Cerebellar nuclear complex (tissue), 1 donor: ENCODE results near the gene NME3.

Experiments
- DNase-seq, 2 experiments: peaks; one replicate each; lab custom pipeline; 2025; lab: John Stamatoyannopoulos, UW

Gene NME3

DNA sequence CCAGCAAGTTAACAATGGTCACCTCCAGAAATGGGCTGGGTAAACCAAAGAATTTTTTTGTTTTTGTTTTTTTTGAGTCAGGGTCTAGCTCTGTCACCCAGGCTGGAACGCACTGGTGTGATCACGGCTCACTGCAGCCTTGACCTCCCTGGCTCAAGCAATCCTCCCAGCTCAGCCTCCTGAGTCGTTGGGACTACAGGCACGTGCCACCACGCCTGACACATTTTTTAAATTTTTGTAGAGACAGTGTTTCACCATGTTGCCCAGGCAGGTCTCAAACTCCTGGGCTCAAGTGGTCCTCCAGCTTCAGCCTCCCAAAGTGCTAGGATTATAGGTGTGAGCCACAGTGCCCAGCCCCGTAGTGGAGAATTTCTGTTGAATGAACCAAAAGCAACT is 9.3 kb upstream of the NME3 start:
- no peak for DNase-seq

DNA sequence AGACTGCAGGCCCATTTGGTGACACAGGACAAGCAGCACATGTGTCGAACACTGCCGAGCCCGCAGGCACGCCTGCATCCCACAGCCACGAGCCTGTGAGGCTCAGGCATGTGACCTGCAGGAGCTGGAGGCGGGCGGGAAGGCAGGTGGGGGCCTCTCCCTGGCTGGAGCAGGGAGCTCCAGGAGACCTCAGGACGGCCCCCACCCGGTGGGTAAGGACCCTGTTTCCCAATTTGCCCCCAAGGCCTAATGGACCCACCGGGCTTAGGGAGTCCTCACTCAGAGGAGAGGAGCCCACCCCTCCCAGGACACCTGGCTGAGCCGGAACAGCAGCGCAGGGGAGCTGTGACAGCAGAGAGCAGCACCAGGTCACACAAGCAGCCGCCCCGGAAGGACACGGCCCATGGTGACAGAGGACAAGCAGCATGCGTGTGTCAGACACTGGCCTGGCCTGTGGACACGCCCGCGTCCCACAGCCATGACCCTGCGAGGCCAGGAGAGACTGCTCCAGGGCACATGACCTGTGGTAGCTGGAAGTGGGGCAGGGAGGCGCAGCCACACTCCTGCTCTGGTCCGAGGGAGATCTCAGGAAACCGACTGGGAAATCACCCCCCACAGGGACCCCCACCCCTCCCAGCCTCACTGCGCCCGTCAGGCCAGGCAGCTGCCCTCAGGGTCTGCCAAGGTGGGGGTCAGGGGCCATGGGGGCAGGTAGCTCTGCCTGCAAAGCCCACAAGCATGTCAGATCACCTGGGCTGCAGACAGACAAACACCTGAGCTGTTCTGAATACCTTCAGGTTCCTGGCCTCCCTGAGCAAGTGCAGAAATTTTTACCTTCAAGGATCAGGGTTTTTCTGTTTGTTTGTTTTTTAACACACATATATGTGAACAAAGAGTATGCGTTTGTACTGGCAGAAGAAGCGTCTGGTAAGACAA is 8.7 kb upstream of the NME3 start:
- no peak for DNase-seq

DNA sequence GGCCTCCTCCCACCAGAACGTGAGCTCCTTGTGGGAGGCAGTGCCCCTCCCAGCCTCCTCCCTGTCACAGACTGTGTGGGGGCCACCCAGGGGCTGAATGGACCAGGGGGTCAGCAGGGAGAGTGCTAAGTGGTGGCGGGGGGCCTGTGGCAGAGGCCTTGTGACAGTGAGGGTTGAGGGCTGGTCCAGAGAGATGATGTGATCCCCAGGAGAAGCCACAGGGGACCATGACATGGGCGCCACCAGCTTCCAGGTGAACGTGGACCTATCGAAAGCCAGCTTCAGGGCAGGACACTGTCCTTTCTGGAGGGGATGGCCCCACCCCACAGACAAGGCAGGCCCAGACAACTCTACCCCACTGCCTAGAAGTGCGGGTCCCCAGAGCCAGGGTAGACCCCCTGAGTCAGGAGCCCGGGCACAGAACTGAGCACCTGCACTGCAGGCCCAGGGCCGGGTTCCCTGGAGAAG is 7.9 kb upstream of the NME3 start:
- no peak for DNase-seq

DNA sequence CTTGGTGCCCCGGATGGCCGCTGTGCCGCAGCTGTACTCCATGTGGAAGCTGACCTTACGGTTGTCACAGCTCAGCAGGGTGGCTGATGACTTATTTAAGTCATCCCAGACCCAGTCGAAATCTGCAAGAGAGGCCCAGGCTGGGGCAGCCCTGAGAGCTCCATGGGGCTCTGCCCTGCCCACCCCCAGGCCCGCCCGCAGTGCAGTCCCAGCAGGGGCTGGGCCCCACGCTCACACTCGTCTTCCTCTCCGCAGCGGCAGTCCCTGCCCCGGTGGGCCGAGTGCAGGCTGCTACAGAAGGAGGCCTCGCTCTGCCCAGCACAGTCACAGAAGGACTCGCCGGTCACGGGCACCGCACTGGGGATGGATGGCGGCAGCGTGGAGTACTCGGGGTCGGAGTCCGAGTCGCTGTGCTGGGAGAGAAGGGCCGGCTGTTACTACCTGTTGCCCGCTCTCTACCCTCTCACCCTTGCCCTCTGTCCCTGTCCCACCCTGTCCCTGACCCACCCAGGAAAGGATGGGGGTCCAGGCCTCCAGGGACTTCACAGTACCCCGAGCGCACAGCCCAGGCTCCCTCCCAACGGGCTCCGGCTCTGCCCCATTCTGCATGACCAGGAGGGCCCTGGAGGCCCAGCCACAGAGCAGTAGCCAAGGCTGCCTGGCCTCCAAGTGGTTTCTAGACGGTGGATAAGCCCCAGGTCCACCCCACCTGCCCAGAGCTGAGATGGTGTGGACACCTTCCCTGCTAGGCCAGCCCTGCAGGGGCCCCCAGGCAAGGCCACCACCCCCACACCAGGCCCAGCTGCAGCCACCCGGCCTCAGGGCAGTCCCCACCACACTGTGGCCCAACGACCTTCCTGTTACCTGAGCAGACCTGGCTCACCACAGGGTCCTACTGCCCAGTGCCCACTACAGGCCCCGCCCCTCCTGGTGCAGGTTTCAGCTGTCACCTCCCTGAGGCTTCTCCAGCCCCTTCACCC is 7.1 kb upstream of the NME3 start:
- DNase-seq, result no peak

DNA sequence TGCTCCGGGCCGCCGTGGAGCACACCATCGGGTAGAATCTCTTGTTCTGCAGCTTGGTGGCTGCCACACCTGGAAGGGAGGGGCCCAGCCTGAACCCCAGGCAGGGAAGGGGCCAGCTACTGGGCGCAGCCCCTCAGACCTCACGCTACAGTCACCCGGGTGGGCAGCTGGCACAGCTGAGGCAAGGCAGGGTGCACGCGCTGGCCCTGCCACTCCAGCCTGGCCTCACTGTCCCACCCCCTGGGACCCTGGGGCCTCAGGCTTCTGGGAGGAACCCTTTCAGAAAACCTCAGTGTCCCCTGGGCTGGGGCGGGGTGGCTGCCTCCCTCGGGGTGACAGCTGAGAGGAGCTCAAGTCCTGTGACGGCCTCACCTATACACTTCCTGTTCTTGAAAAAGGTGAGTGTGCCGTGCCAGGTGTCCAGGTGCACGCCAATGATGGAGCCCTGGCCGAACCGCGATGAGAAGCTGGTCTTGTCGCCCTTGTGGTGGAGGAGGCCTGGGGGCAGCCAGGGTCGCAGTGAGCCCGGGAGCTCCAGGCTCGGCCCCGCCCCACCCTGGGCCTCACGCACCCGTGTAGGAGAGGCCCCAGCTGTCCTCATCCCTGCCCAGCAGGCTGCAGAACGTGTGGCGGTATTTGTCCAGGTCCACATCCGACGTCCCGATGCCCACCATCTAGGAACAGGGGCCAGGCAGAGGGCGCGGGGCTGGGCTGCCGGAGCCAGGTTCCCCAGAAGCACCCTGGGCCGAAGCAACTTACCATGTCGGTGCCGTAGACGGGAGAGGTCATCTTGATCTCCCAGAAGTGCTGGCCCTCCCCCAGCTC is 6.2 kb upstream of the NME3 start:
- no peak for DNase-seq

DNA sequence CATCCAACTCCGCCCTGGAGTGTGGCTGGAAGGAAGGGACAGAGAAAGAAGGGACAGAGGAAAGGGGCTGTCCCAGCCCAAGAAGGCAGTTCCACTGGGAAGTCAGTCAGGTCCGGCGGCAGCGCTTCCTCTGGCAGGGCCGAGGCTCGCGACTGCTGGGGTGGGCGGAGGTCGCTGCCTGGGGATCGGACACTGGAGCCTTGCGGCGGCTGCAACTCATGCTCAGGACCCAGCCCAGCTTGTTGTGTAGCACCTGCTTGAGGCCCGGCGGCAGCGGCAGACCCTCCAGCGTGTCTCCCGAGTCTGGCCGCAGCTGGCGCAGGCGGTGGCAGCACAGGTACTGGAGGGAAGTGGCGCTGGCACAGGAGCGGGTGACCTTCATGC is 5.6 kb upstream of the NME3 start:
- DNase-seq, result no peak

DNA sequence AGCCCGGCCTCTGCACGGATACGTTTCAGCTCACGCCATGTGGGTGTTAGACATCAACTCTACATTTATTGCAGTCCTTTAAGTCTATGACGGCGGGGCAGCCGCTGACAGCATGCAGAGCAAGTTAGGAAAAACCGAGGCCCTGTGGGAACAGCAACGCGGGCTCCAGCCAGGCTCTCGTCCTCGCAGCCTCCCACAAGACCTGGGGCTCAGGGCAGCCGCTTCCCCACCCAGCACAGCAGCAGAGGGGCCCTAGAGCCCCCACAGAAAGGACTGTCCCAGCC is 5.3 kb upstream of the NME3 start:
- DNase-seq, result no peak

DNA sequence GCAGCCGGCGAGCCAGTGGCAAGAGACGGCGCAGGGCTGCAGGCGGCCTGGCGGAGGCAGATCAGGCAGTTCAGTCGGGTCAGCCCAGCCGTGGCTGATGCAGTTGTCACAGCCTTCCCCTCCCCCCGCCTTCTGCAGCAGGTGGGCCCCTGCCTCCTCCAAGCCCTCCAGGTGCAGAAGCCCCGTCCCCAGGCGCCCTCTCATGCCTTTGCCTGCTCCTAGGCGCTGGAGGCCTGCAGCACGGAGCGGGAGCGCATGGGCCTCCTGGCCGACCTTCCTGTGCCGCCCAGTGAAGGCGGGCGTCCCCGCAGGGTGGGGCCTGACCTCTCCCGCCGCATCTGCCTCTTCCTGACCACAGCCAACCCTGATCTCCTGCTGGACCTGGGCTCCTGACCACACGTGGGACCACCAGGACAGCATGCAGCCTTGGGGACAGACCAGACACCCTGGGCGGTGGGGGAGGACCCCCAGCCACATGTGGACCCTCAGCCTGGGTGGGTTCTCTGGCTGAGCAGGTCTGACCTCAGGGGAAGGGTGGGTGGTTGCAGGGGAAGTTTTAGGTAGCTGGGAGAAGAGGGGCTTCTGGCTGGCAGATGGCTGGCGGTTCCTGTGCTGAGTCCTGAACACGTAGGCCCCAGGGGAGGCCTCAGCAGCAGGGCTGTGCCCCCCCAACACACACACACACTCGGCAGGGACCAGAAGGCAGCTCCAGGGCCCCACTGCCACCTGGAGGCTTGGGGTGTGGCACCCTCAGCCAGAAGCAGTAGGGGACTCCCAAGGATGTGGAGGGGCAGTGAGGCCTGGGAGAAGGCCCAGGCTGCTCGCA is 4.7 kb upstream of the NME3 start:
- DNase-seq, result no peak

DNA sequence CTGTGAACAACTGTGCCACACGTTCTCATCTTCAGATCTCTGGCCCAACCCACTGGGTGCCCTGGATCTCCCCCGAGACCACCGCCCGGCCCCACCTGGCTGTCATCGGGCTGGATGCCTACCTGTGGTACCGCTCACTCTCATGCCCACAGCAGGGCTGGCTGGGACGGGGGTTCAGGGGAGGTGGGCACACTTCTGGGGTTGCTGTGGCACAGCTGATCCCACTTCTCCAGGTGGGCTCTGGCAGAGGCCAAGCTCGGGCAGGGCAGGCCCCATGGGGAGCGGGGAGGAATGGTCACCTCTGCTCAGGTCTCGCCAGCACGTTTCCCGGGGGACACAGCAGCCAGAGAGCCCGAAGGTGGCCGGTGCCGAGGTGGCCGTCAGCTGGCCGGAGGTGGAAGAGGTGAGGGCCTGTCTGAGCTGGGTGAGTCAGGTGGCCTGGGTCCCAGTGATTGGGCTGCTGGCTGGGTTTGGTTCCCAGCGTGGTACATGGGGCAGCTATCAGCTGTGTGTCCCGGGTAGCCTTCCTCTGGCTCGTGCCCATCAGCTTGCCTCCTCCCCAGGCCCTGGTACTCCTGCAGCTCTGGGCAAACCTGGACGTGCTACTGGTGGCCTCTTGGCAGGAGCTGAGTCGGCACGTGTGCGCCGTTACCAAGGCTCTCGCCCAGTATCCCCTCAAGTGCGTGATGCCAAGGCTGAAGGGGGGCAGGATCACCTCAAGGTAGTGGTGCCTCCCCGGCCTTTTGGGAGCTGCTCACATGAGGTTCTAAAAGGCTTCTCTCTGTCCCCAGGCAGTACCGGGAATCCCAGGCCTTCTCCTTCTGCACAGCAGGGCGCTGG is 3.9 kb upstream of the NME3 start:
- DNase-seq, result no peak

DNA sequence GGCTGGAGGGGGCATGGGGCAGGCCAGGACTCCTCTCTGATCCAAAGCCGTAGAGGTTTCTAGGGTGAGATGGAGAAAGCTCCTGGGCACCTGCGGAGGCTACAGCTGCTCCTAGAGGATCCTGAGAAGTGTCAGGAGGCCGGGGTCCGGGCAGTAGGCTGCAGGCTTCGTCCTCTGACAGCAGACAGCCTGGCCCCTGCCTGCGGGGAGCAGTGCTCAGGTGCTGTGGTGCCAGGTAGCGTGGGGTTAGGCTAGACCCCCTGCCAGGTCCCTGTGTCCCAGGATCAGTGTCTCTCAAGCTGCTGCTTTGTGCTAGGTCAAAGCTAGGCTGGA is 3.1 kb upstream of the NME3 start:
- no peak for DNase-seq

DNA sequence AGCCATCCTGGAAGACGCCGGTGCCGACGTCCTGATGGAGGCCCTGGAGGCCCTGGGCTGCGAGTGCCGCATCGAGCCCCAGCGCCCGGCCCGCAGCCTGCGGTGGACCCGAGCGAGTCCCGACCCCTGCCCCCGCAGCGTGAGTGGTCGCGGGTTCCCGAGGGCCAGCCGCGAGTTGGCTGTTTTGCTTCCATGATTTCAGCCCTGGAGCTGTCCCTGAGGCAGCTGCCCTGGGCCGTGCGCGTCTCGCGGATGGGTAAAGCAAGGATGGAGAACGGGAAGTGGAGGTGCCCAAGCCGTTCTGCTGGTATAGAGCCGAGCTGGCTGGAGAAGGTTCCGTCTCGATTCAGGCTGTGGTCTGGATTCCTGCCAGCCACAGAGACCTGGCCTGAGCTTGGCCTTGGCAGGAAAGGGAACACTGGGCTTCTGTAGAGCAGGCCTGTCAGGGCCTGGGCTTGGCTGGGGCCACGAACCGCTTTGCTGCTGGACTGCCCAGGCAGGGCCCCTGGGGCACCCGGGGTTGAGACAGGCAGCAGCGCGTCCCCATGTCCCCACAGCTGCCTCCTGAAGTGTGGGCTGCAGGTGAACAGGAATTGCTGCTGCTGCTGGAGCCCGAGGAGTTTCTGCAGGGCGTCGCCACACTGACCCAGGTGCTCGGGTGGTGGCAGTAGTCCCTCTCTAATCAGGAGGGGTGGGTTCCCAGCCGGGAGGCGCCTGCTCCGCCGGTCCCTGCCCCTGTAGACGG is 2.5 kb upstream of the NME3 start:
- DNase-seq, result no peak

DNA sequence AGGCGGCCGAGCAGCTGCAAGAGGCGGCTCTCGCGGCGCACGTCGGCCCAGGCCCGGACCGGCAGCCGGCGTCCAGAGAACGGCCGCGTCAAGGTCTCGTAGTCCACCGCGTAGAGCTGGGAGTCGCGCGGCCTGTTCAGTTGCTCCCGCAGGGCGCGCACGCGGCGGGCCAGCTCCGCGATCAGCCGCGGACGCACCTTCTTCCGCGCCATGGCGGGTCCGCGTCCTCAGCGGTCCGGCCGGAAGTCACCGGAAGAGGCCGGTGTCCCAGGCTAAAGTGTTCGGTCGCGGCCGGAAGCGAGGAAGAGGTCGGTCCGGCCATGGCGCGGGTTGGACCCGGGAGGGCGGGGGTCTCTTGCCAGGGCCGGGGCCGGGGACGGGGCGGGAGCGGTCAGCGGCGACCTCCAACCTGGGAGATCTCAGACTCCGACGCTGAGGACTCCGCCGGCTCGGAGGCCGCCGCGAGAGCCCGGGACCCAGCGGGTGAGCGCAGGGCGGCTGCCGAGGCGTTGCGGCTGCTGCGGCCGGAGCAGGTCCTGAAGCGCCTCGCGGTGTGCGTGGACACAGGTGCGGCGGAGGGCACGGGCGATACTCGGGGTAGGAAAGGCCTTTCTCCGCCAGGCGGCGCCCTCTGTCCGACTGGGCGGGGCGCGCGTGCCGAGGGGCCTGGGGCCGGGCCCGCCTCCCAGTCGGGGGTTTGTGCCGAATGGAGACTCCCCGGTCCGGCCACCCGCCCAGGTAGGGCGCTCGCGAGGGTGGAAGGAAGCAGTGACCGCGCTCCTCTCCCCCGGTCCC is 1.8 kb upstream of the NME3 start, which contains the start of gene MRPS34:
MRPS34 (minus strand) TSS at position 227 of the 795 bp plus-strand sequence; CDS start at position 212, 15 bp downstream.
- no peak for DNase-seq

DNA sequence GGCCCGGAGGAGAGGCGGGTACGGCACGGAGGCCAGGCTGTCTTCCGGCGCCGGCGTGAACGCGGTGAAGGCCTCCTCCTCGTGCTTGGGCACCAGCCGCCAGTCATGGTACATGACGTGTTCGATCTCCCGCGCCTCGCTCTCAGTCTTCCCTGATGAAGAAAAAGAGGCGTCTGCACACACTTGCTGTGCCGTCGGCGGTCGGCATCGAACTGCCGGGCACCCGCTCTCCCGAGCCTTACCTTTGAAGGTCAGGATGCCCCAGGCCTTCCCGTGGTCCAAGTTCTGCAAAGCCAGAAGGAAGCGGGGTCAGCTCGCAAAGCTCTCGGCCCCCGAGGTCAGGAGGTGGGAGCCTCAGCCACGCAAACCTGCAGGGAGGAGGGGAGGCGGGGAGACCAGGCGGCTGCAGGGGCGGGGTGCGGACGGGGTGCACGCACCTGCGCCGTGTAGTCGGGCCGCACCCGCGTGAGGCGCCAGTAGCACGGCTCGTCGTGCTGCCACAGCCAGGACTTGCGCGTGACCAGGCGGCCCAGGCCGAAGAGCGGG is 1.1 kb upstream of the NME3 start, which contains the start of gene EME2:
EME2 (plus strand) TSS at position 449 of the 546 bp plus-strand sequence. CDS start 418 bp downstream, outside the sequence.
- DNase-seq, result no peak

DNA sequence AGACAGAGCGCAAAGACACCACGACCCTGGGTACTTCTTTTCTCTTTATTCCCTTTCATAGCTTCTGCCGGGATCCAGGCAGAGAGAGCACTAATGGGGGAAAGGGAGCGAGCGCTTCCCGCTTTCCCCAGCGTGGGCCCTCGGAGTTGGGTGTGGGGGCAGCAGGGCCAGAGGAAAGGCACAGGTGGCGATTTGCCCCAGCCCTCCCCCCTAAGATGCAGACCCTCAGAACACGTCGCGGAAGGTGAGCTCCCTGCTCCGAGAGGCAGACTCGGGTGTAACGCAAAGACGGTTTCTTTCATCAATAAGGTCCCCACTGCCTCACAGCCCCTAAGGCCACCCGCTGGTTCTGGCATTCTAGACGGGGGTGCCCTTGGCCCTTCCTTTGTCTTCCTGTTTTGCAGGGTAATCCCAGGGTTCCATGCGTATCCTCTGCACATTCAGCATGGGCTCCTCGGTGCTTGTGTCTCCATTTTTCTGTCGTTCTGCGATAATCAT is 570 bp upstream of the NME3 start:
- no peak for DNase-seq

DNA sequence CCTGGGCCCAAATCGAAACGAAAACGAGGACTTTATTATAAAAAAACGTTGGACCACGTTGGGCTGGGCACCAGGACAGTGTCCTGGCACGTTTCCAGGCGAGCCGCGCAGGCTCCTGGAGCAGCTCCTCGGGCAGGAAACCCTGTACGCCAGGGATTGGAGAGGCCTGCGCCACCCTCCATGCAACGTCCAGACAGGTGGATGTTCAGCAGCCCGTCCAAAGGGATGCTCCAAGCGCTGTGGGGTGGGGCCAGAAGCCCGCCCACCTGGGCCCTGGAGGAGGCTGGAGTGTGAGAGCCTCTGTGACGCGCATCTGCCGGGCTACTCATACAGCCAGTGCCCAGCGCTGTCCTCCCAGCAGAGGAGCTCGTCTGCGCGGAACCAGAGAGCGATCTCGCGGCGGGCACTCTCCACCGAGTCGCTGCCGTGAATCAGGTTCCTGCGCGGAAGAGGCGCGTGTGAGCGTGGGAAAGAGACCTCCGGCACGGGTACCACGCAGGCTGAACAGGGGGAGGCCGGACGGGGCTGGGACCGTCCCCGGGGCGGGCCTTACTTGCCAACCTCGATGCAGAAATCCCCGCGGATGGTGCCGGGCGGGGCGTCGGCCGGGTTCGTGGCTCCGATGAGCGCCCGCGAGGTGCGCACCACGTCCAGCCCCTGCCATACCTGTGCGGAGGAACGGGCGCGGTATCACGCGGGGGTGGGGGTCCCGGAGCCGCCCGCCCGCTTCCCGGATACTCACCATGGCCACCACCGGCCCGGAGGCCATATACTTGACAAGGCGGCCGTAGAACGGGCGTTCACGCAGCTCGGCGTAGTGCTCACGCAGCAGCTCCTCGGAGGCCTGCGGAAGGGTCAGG is 785 bp downstream of the NME3 start:
- no peak for DNase-seq

DNA sequence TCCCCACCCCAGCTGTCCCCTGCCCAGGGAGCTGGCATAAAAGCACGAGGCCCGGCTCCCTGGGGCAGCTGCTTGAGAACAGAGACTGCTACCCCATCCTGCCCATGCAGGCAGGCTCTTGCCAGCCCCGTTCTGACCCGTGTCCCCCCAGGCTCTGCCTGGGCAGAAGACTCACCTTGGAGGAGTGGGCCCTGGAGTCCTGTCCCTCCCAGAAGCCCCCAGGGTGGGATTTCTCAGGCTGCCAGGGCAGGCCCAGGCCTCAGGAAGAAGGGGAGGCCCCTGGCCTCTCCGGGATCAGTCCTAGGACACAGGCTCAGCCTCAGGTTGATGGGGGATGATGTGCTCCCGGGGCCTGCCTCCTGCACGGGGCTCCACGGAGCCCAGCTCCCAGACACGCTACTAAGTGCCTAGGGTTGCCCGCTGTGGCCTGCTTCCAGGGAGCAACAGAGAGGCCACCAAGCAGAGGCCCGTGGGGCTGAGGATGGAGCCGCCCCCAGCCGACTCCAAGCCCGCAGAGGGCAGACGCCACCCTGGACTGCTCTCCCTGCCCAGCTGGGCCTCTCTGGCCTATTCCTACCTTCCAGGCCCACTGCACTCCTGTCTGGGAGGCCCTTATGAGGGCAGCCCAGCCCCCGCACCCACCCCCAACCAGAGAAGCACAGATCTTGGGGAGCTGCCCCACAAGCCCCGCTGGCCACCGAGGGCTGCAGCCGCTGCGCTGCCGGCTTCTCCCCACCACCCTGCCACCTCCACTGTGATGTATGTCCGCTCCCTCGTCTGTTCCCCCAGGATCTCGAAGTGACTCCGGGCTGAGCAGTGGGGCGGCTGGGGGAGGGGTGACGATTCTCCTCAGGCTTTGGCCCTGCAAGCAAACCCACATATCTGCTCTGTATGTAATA is 1.7 kb downstream of the NME3 start:
- DNase-seq, result no peak
